Tongue (tissue), 2 donors: Measurements from ENCODE around the gene CHKA. TPM values are rescaled to one million over a fixed set of nuclear protein-coding genes. Genes with fewer than 3 reads are reported as not detected.

Experiments used
- DNase-seq: peaks from one replicate; pipeline ENCODE4 v3.0.0-alpha.2; 2015
- total RNA-seq: library from RNA; depleted of rRNA; stranded (reverse); fragments of >200 nt; gene quantifications from one replicate; pipeline ENCODE4 v1.2.3, GENCODE V29; 2014

CHKA gene
- total RNA-seq, 1 donor from 2014 or later, result 19.0 TPM

GRCh38 chr11:68031144-68031464 is 90.1 kb downstream of the CHKA start:
- no peak for DNase-seq

- peak; percentile 100 for DNase-seq
Measured at GRCh38 chr11:68030318-68031143, 90.7 kb downstream of the CHKA start, which contains the start of gene NDUFS8. TSS of gene NDUFS8 (plus strand) at chr11:68030681. CDS start at chr11:68032152, 1,471 bp downstream.

GRCh38 chr11:68028802-68029545 is 92.2 kb downstream of the CHKA start:
- DNase-seq, result no peak

GRCh38 chr11:68027667-68028066 is 93.5 kb downstream of the CHKA start:
- DNase-seq, result no peak

DNA sequence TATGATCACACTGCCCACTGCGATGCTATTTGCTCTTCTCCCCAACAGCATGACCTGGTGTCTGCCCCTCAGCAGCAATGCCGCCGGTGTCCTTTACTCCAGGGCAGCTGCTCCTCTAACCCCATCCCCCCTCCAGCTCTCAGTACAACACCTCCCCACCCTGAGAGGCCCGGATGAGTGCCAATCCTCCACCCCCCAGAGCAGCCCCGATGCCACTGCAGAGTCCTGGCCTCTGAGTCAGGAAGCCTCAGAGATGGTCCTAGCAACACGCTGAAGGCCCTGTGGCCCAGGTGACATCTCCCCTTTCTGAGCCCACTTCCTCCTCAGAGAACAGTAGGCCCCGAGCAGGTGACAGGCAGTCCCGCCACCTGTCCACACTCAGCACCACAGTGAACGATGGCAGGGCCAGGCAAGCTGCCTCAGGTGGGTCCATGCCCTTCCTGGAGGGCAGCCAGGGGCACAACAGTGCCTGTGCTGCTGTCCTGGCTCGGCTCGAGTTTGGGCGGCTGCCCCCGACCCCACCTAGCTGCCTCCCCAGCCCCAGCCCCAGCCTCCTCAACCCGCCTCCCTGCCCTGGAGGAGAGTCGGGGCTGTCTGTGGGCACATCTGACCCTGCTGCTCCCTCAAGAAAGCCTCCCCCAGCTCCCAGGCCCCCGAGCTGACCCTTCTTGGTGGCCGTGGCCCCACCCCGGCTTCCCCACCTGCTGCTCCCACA is 94.6 kb downstream of the CHKA start:
- DNase-seq, result no peak

GRCh38 chr11:68025047-68025446 is 96.1 kb downstream of the CHKA start:
- DNase-seq, result no peak

GRCh38 chr11:68024508-68024907 is 96.7 kb downstream of the CHKA start:
- no peak for DNase-seq

DNA sequence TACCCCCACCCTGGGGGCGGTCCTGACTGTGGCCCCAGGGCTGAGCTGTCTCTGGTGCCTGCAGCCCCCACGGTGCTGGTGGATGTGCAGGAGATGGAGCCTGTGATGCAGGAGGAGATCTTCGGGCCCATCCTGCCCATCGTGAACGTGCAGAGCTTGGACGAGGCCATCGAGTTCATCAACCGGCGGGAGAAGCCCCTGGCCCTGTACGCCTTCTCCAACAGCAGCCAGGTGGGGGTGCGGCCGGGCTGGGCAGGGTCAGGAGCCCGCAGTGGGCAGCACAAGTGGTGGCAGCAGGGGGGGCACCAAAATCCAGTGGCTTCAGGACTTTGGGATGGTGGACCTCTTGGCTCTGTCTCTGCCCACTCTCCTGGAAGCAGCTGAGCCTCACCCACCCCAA is 98.7 kb downstream of the CHKA start:
- DNase-seq, result no peak

GRCh38 chr11:68021167-68021787 is 99.9 kb downstream of the CHKA start:
- DNase-seq, result no peak

- no peak for DNase-seq
Measured at GRCh38 chr11:68020575-68020974, 100.6 kb downstream of the CHKA start.

DNA sequence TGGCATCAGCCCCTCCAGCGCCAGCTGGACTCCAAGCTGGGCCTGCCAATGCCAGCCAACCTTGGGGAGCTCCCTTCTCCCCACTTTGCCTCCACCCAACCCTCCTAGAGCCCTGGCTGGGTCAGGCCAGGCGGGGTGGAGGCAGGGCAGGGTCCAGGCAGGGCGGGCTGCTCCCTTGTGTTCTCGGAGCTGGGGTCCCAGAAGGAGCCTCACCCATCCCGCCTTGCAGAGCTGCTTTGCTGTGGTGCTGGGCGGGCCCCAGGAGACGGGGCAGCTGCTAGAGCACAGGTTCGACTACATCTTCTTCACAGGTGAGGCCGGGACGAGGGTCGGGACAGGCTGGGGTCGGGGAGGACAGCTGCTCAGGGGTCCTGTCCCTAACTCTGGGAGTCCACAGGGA is 101.7 kb downstream of the CHKA start:
- DNase-seq, result no peak

DNA sequence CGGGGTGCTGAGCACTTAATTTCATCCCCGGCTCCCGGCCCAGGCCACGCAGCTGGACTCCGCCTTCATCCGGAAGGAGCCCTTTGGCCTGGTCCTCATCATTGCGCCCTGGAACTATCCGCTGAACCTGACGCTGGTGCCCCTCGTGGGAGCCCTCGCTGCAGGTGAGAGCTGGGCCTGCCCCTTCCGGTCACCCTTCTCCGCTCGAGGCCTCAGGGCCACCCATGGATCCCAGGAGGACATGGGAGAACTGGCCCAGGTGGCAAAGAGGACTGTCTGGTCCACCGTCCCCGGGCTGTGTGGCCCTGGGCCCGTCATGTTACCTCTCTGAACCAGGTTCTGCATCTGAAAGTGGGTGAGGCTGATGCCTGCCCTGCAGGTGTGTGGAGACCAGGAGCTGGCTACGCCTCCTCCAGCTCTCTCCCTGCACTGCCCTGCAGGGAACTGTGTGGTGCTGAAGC is 102.4 kb downstream of the CHKA start:
- no peak for DNase-seq

GRCh38 chr11:68017980-68018729 is 103.0 kb downstream of the CHKA start:
- no peak for DNase-seq

GRCh38 chr11:68016904-68017817 is 104.0 kb downstream of the CHKA start:
- no peak for DNase-seq

GRCh38 chr11:68016161-68016903 is 104.9 kb downstream of the CHKA start:
- DNase-seq, result no peak

DNA sequence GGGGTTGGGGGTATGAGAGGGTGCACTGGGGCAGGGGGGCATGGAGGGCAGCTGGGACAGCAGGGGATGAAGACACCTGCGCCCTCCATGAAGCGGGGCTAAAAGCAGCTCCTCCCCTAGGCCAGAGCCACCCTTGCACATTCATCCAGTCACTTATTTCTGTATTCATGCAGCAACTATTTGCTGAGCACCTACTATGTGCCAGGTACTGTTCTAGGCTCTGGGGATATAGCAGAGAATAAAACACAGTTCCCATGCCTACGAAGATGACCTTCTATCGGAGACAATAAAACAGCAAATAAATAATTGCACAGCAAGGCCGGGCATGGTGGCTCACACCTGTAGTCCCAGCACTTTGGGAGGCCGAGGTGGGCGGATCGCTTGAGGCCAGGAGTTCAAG is 105.7 kb downstream of the CHKA start:
- DNase-seq, result no peak

GRCh38 chr11:68014947-68015447 is 106.2 kb downstream of the CHKA start:
- no peak for DNase-seq

- peak; percentile 80 for DNase-seq
Measured at GRCh38 chr11:68014157-68014946, 106.8 kb downstream of the CHKA start.
